SK-N-SH (cell line): Measurements from ENCODE around the gene LGALS12. TPM values are rescaled to one million over a fixed set of nuclear protein-coding genes. Genes with fewer than 3 reads are reported as not detected.

Experiments
- CTCF ChIA-PET: fragments of 300-600, 350-600 bp; formaldehyde crosslinking; extraction: SDS; loops from one replicate; lab custom pipeline; 2021; lab: Yijun Ruan, JAX
- POLR2A ChIA-PET: fragments of 350-600 bp; sonication (Branson Sonifier 250); formaldehyde crosslinking; extraction: SDS; loops from one replicate; lab custom pipeline; 2020; ENCODE audit warnings: antibody characterized with exemption, inconsistent platforms; lab: Yijun Ruan, JAX
- DNase-seq: peaks from one replicate; pipeline ENCODE4 v3.0.0; 2012
- H2AFZ ChIP-seq: fragments of 200-600 bp; sonication (generic); 2 replicates; pipeline ENCODE4 v1.8.1; 2016; ENCODE audit warnings: antibody characterized with exemption, mild to moderate bottlenecking, low read depth
- H3F3A ChIP-seq: fragments of 200-600 bp; sonication (generic); replicated peaks from 2 replicates; pipeline ENCODE3; 2016; ENCODE audit warnings: antibody characterized with exemption, mild to moderate bottlenecking; ENCODE audit not compliant: insufficient read depth
- H3K27ac ChIP-seq, 2 experiments: fragments of 200-500 bp in 1 of 2; fragments of 200-600 bp in 1 of 2; sonication (Bioruptor generic) in 1 of 2; sonication (generic), shearing (Covaris generic) in 1 of 2; 2 replicates each; pipeline versions ENCODE4 v1.5.1 to v1.6.1; 2014 to 2016; ENCODE audit warnings: low read depth in 2 of 2, inconsistent platforms in 1 of 2, low read length in 1 of 2, mild to moderate bottlenecking in 1 of 2, mixed read lengths in 1 of 2
- H3K27me3 ChIP-seq: fragments of 200-600 bp; sonication (generic), shearing (Covaris generic); 2 replicates; pipeline ENCODE4 v1.6.1; 2016; ENCODE audit warnings: mixed run types; ENCODE audit not compliant: insufficient read depth
- H3K36me3 ChIP-seq, 2 experiments: fragments of 200-500 bp in 1 of 2; fragments of 200-600 bp in 1 of 2; sonication (Bioruptor generic) in 1 of 2; sonication (generic) in 1 of 2; replicated peaks in 1 of 2; 2 replicates each; pipeline versions ENCODE3 to v1.5.1; 2014 to 2016; ENCODE audit warnings: low read length in 1 of 2, mild to moderate bottlenecking in 1 of 2; ENCODE audit not compliant: insufficient read depth in 2 of 2, control insufficient read depth in 1 of 2
- H3K4me1 ChIP-seq, 2 experiments: fragments of 200-500 bp in 1 of 2; fragments of 200-600 bp in 1 of 2; sonication (Bioruptor generic) in 1 of 2; sonication (generic), shearing (Covaris generic) in 1 of 2; 2 replicates each; pipeline versions ENCODE4 v1.5.1 to v1.6.1; 2014 to 2016; ENCODE audit warnings: low read depth in 1 of 2, low read length in 1 of 2, mixed run types in 1 of 2; ENCODE audit not compliant: insufficient read depth in 2 of 2, control insufficient read depth in 1 of 2
- H3K4me2 ChIP-seq: fragments of 200-600 bp; sonication (generic), shearing (Covaris generic); 2 replicates; pipeline ENCODE4 v1.6.1; 2017; ENCODE audit warnings: mixed run types
- H3K4me3 ChIP-seq, 2 experiments: fragments of 200-500 bp in 1 of 2; fragments of 200-600 bp in 1 of 2; sonication (Bioruptor generic) in 1 of 2; sonication (generic), shearing (Covaris generic) in 1 of 2; 2 replicates each; pipeline versions ENCODE4 v1.5.1 to v1.8.1; 2014 to 2016; ENCODE audit warnings: low read depth in 2 of 2, inconsistent platforms in 1 of 2, low read length in 1 of 2, mild to moderate bottlenecking in 1 of 2, mixed read lengths in 1 of 2, moderate library complexity in 1 of 2
- H3K79me2 ChIP-seq: fragments of 200-600 bp; sonication (generic); 2 replicates; pipeline ENCODE4 v1.8.1; 2017; ENCODE audit warnings: mild to moderate bottlenecking; ENCODE audit not compliant: insufficient read depth
- H3K9ac ChIP-seq: fragments of 200-600 bp; sonication (generic); 2 replicates; pipeline ENCODE4 v1.6.1; 2017; ENCODE audit warnings: mixed run types
- H3K9me2 ChIP-seq: fragments of 200-600 bp; sonication (generic); 2 replicates; pipeline ENCODE4 v1.6.1; 2017; ENCODE audit warnings: mixed run types
- H3K9me3 ChIP-seq: fragments of 200-600 bp; sonication (generic); 2 replicates; pipeline ENCODE4 v1.6.1; 2017; ENCODE audit warnings: mixed run types, mild to moderate bottlenecking, moderate library complexity
- H4K20me1 ChIP-seq: fragments of 200-600 bp; sonication (generic); 2 replicates; pipeline ENCODE4 v1.6.1; 2017; ENCODE audit warnings: mild to moderate bottlenecking, mixed run types; ENCODE audit not compliant: insufficient read depth
- CHD2 ChIP-seq: fragments of 150-350 bp; IDR thresholded peaks from 2 replicates; pipeline ENCODE4 v1.6.1; 2018; ENCODE audit warnings: low read length; ENCODE audit not compliant: partially characterized antibody
- CTCF ChIP-seq: fragments of 200-600 bp; sonication (generic); IDR thresholded peaks from 2 replicates; pipeline ENCODE4 v1.6.1; 2017; ENCODE audit warnings: antibody characterized with exemption, mild to moderate bottlenecking, moderate library complexity
- EZH2phosphoT487 ChIP-seq: fragments of 200-600 bp; sonication (generic); IDR thresholded peaks from 2 replicates; pipeline ENCODE4 v1.6.1; 2017; ENCODE audit warnings: low read depth, mixed run types, mild to moderate bottlenecking, antibody characterized with exemption, moderate library complexity, borderline replicate concordance
- FOSL2 ChIP-seq: IDR thresholded peaks from 2 replicates; pipeline ENCODE4 v1.4.0; 2012; ENCODE audit warnings: low read depth, mild to moderate bottlenecking, moderate library complexity, borderline replicate concordance
- FOXM1 ChIP-seq: IDR thresholded peaks from 2 replicates; pipeline ENCODE4 v1.4.0; 2012; ENCODE audit warnings: low read depth, mild to moderate bottlenecking
- GABPA ChIP-seq: IDR thresholded peaks from 2 replicates; pipeline ENCODE4 v1.4.0; 2012; ENCODE audit warnings: low read depth, mild to moderate bottlenecking
- GATA2 ChIP-seq: sonication (generic); formaldehyde crosslinking; IDR thresholded peaks from 2 replicates; pipeline ENCODE4 v1.5.0; 2020; ENCODE audit warnings: mild to moderate bottlenecking, missing genetic modification reagents
- IRF3 ChIP-seq: fragments of 150-350 bp; IDR thresholded peaks from 2 replicates; pipeline ENCODE4 v1.6.1; 2016; ENCODE audit warnings: mild to moderate bottlenecking, low read depth, low read length
- JUND ChIP-seq: IDR thresholded peaks from 2 replicates; pipeline ENCODE4 v1.4.0; 2012
- MAX ChIP-seq: IDR thresholded peaks from 2 replicates; pipeline ENCODE4 v1.4.0; 2012; ENCODE audit warnings: low read depth
- MXI1 ChIP-seq: IDR thresholded peaks from 2 replicates; pipeline ENCODE4 v1.6.1; 2012; ENCODE audit warnings: mild to moderate bottlenecking, low read depth, low read length, improper control_type of control experiment
- POLR2AphosphoS5 ChIP-seq: IDR thresholded peaks from 2 replicates; pipeline ENCODE4 v1.6.1; 2012; ENCODE audit warnings: low read depth, low read length
- RAD21 ChIP-seq: IDR thresholded peaks from 2 replicates; pipeline ENCODE4 v1.6.1; 2012; ENCODE audit warnings: mild to moderate bottlenecking, low read length
- RFX5 ChIP-seq: IDR thresholded peaks from 2 replicates; pipeline ENCODE4 v1.6.1; 2012; ENCODE audit warnings: mild to moderate bottlenecking, improper control_type of control experiment, low read length
- RXRA ChIP-seq: IDR thresholded peaks from 2 replicates; pipeline ENCODE4 v1.4.0; 2012; ENCODE audit warnings: low read depth, mild to moderate bottlenecking, borderline replicate concordance
- SIN3A ChIP-seq: IDR thresholded peaks from 2 replicates; pipeline ENCODE4 v1.6.1; 2012; ENCODE audit warnings: low read depth, mild to moderate bottlenecking, low read length, moderate library complexity, borderline replicate concordance
- SMC3 ChIP-seq: IDR thresholded peaks from 2 replicates; pipeline ENCODE4 v1.6.1; 2012; ENCODE audit warnings: low read depth, low read length, improper control_type of control experiment
- TAF1 ChIP-seq: IDR thresholded peaks from 2 replicates; pipeline ENCODE4 v1.6.1; 2012; ENCODE audit warnings: low read depth, mild to moderate bottlenecking, low read length, moderate library complexity, borderline replicate concordance
- TCF12 ChIP-seq: IDR thresholded peaks from 2 replicates; pipeline ENCODE4 v1.4.0; 2012
- TEAD4 ChIP-seq: IDR thresholded peaks from 2 replicates; pipeline ENCODE4 v1.4.0; 2012; ENCODE audit warnings: mild to moderate bottlenecking, borderline replicate concordance; ENCODE audit not compliant: insufficient read depth
- YY1 ChIP-seq: IDR thresholded peaks from 2 replicates; pipeline ENCODE4 v1.4.0; 2012; ENCODE audit warnings: low read depth, mild to moderate bottlenecking
- ZBTB33 ChIP-seq: IDR thresholded peaks from 2 replicates; pipeline ENCODE4 v1.4.0; 2012; ENCODE audit warnings: low read depth, borderline replicate concordance
- WGBS: methylation state at CpG from one replicate; pipeline ENCODE4 v1.1.6; 2017; ENCODE audit warnings: low lambda C conversion rate; 5-methylcytosine and 5-hydroxymethylcytosine counted together
- polyA plus RNA-seq, 3 experiments: library from polyadenylated mRNA; depleted of rRNA; stranded (reverse); fragments of >200 nt; gene quantifications; 2 replicates each; pipeline ENCODE4 v1.2.3, GENCODE V29; 2012

LGALS12 gene
- polyA plus RNA-seq, 1 of the 3 experiments (the other 2 are of a cell fraction): not detected

GRCh38 chr11:63547061-63547460 lies 41.2 kb downstream of the LGALS12 start:
- no peak overlapping the region for H3K27ac ChIP-seq

GRCh38 chr11:63548178-63548577 lies 42.3 kb downstream of the LGALS12 start:
- H3K27me3 ChIP-seq: no peaks in the 10 kb centered on the region; the same call in 1 of the 2 replicates
- H3K4me2 ChIP-seq: no peak overlapping the region
- CTCF ChIA-PET: no interaction called here
- H3F3A ChIP-seq: no peaks in the 10 kb centered on the region
- POLR2A ChIA-PET: no interaction called here
- H3K36me3 ChIP-seq: no peaks in the 10 kb centered on the region
- H3K4me3 ChIP-seq: no peak overlapping the region
- no peaks in the 10 kb centered on the region for H3K9me2 ChIP-seq
- no peaks in the 10 kb centered on the region for H3K4me1 ChIP-seq
- 36% methylated on average over 4 of the region's 4 CpGs for WGBS
- no peak for DNase-seq
- H2AFZ ChIP-seq: no peak overlapping the region
- no peaks in the 10 kb centered on the region for H3K9me3 ChIP-seq
- no peak overlapping the region for H3K9ac ChIP-seq
- no peaks in the 10 kb centered on the region for H3K79me2 ChIP-seq
- no peaks in the 10 kb centered on the region for H4K20me1 ChIP-seq
- H3K27ac ChIP-seq: no peak overlapping the region
- TF ChIP-seq GABPA (no peak), JUND (no peak), CHD2 (no peak), SIN3A (no peak), SMC3 (no peak), EZH2phosphoT487 (no peak), MXI1 (no peak), IRF3 (no peak), CTCF (no peak), FOSL2 (no peak), RFX5 (no peak)

More at GRCh38 chr11:63547061-63547460, 41.2 kb downstream of the LGALS12 start:
- Histone ChIP-seq H3K4me1 (no peaks in the 10 kb centered on the region), H3K36me3 (no peaks in the 10 kb centered on the region), H3K4me3 (no peak overlapping the region), H3F3A (no peaks in the 10 kb centered on the region), H3K9me3 (no peaks in the 10 kb centered on the region), H3K79me2 (no peaks in the 10 kb centered on the region), H3K9ac (no peak overlapping the region), H4K20me1 (no peaks in the 10 kb centered on the region), H3K4me2 (no peak overlapping the region), H2AFZ (no peak overlapping the region), H3K9me2 (no peaks in the 10 kb centered on the region), H3K27me3 (no peaks in the 10 kb centered on the region; the same call in 1 of the 2 replicates)
- WGBS: 9% methylated on average over 1 of the region's 1 CpG
- CTCF ChIA-PET: no interaction called here
- TF ChIP-seq YY1 (no peak), SIN3A (no peak), MAX (no peak), GABPA (no peak), TAF1 (no peak), RFX5 (no peak), FOXM1 (no peak), GATA2 (CRISPR knock-in tag) (no peak), JUND (no peak), TCF12 (no peak), POLR2AphosphoS5 (no peak), ZBTB33 (no peak), TEAD4 (no peak), RAD21 (no peak), RXRA (no peak), MXI1 (no peak)
- DNase-seq: no peak
- POLR2A ChIA-PET: no interaction called here
